SHP77 treated with DMSO at 0.1 percent for 48 hours (cell line): ENCODE data around the gene SDCBP2.

Experiments
- DNase-seq: peaks from one replicate; lab custom pipeline; 2025; lab: John Stamatoyannopoulos, UW

SDCBP2 gene

GRCh38 chr20:1331101-1331500 lies 2.2 kb upstream of the SDCBP2 start:
- no peak for DNase-seq

- no peak for DNase-seq
Observed at GRCh38 chr20:1330075-1330830, 1.3 kb upstream of the SDCBP2 start.

GRCh38 chr20:1327827-1328679 lies 886 bp downstream of the SDCBP2 start:
- DNase-seq, result no peak

GRCh38 chr20:1327241-1327653 lies 1.7 kb downstream of the SDCBP2 start:
- DNase-seq, result no peak

GRCh38 chr20:1326031-1326930 lies 2.7 kb downstream of the SDCBP2 start:
- no peak for DNase-seq

- DNase-seq, result peak; percentile 91
Observed at GRCh38 chr20:1325173-1326030, 3.5 kb downstream of the SDCBP2 start.

GRCh38 chr20:1324598-1325172 lies 4.3 kb downstream of the SDCBP2 start:
- no peak for DNase-seq

GRCh38 chr20:1323830-1324597 lies 4.9 kb downstream of the SDCBP2 start:
- DNase-seq, result no peak

GRCh38 chr20:1323256-1323655 lies 5.7 kb downstream of the SDCBP2 start:
- DNase-seq, result no peak

- DNase-seq, result peak; percentile 37
Observed at GRCh38 chr20:1322511-1323245, 6.3 kb downstream of the SDCBP2 start.

GRCh38 chr20:1321654-1321939 lies 7.3 kb downstream of the SDCBP2 start:
- no peak for DNase-seq

GRCh38 chr20:1320902-1321653 lies 7.9 kb downstream of the SDCBP2 start:
- no peak for DNase-seq

- DNase-seq, result no peak
Observed at GRCh38 chr20:1320016-1320415, 8.9 kb downstream of the SDCBP2 start.

GRCh38 chr20:1319462-1319861 lies 9.5 kb downstream of the SDCBP2 start:
- DNase-seq, result no peak

GRCh38 chr20:1319051-1319450 lies 9.9 kb downstream of the SDCBP2 start:
- DNase-seq, result no peak

- no peak for DNase-seq
Observed at GRCh38 chr20:1317545-1318255, 11.2 kb downstream of the SDCBP2 start.

- DNase-seq, result no peak
Observed at GRCh38 chr20:1315804-1316203, 13.1 kb downstream of the SDCBP2 start.
